Endothelial cell of umbilical vein (primary cell): ENCODE results near the gene EIF2S2. TPM values are rescaled to one million over a fixed set of nuclear protein-coding genes. Genes with fewer than 3 reads are reported as not detected.
A peak's percentile ranks its signal among the peaks of the same experiment; 100 is the strongest.

Experiments
- BruUV-seq: library from RNA; stranded (reverse); fragments of 400-500 nt; replicated peaks from 2 replicates; lab custom pipeline; 2021; lab: Mats Ljungman, UMichigan
- CTCF ChIA-PET: fragments of 300-600, 350-600 bp; sonication (Branson Sonifier 250); formaldehyde crosslinking; loops from one replicate; lab custom pipeline; 2021; ENCODE audit warnings: antibody characterized with exemption, inconsistent platforms; lab: Charles Lee
- POLR2A ChIA-PET: fragments of 300-600, 350-600 bp; sonication (Branson Sonifier 250); formaldehyde crosslinking; loops from one replicate; lab custom pipeline; 2021; ENCODE audit warnings: antibody characterized with exemption, inconsistent platforms; lab: Charles Lee
- DNase-seq: peaks from one replicate; pipeline ENCODE4 v3.0.0-alpha.2; 2011; ENCODE audit warnings: low read depth, low spot score
- FAIRE-seq: peaks from 2 replicates; lab custom pipeline; 2011; peaks lifted over from hg19 to GRCh38; lab: Jason Lieb, UNC
- H2AFZ ChIP-seq: 2 replicates; pipeline ENCODE4 v1.6.0; 2012; ENCODE audit warnings: low read depth, low read length, control low read depth, inconsistent platforms
- H3K27ac ChIP-seq: 2 replicates; pipeline ENCODE4 v1.5.1; 2011; ENCODE audit warnings: low read depth, mild to moderate bottlenecking, control low read depth, low read length, moderate library complexity; ENCODE audit not compliant: insufficient read depth
- H3K27me3 ChIP-seq, 2 experiments: 2 replicates each; pipeline versions ENCODE4 v1.6.0 to v1.6.1; 2011; ENCODE audit warnings: low read length in 2 of 2, mixed read lengths in 1 of 2; ENCODE audit not compliant: control insufficient read depth in 2 of 2, insufficient read depth in 2 of 2
- H3K36me3 ChIP-seq, 2 experiments: 2 replicates in 1 of 2; 3 replicates in 1 of 2; pipeline ENCODE4 v1.5.1; 2011; ENCODE audit warnings: low read length in 2 of 2, mild to moderate bottlenecking in 1 of 2, moderate library complexity in 1 of 2; ENCODE audit not compliant: control insufficient read depth in 2 of 2, insufficient read depth in 2 of 2; ENCODE audit errors: extremely low read depth in 1 of 2
- H3K4me1 ChIP-seq: 3 replicates; pipeline ENCODE4 v1.5.1; 2011; ENCODE audit warnings: mild to moderate bottlenecking, low read length; ENCODE audit not compliant: control insufficient read depth, insufficient read depth; ENCODE audit errors: extremely low read depth
- H3K4me2 ChIP-seq: 2 replicates; pipeline ENCODE4 v1.6.1; 2011; ENCODE audit warnings: low read length, control low read depth, mixed read lengths; ENCODE audit not compliant: insufficient read depth
- H3K4me3 ChIP-seq, 3 experiments: fragments of 200-600 bp in 1 of 3; sonication (generic), shearing (Covaris generic) in 1 of 3; replicated peaks in 1 of 3; 2 replicates each; pipeline ENCODE4 v1.5.1; 2011 to 2016; ENCODE audit warnings: control low read depth in 3 of 3, low read length in 3 of 3, mild to moderate bottlenecking in 2 of 3, inconsistent platforms in 1 of 3, low read depth in 1 of 3, moderate library complexity in 1 of 3; ENCODE audit not compliant: insufficient read depth in 1 of 3
- H3K79me2 ChIP-seq: 2 replicates; pipeline ENCODE4 v1.6.0; 2012; ENCODE audit warnings: low read length, inconsistent platforms; ENCODE audit not compliant: control insufficient read depth, insufficient read depth
- H3K9ac ChIP-seq: replicated peaks from 2 replicates; pipeline ENCODE3; 2011; ENCODE audit warnings: low read length, control low read depth; ENCODE audit not compliant: insufficient read depth; ENCODE audit errors: extremely low read depth
- H3K9me1 ChIP-seq: replicated peaks from 3 replicates; pipeline ENCODE4 v1.6.0; 2011; ENCODE audit warnings: mild to moderate bottlenecking, low read length; ENCODE audit not compliant: control insufficient read depth, insufficient read depth; ENCODE audit errors: extremely low read depth
- H3K9me3 ChIP-seq: replicated peaks from 2 replicates; pipeline ENCODE4 v1.5.1; 2012; ENCODE audit warnings: low read length, inconsistent platforms; ENCODE audit not compliant: control insufficient read depth, insufficient read depth
- H4K20me1 ChIP-seq: replicated peaks from 2 replicates; pipeline ENCODE3; 2011; ENCODE audit warnings: mild to moderate bottlenecking, low read length; ENCODE audit not compliant: control insufficient read depth, insufficient read depth; ENCODE audit errors: extremely low read depth
- CTCF ChIP-seq, 2 donors: IDR thresholded peaks; 1 replicate in 1 of 2; 2 replicates in 1 of 2; pipeline ENCODE4 v1.5.1; 2011; ENCODE audit warnings: low read length in 2 of 2, mild to moderate bottlenecking in 2 of 2, moderate library complexity in 2 of 2, control low read depth in 1 of 2, inconsistent platforms in 1 of 2, low read depth in 1 of 2; ENCODE audit not compliant: insufficient read depth in 1 of 2; ENCODE audit errors: extremely low read depth in 1 of 2
- EZH2 ChIP-seq: IDR thresholded peaks from 2 replicates; pipeline ENCODE4 v1.6.1; 2012; ENCODE audit warnings: borderline replicate concordance, low read depth, mild to moderate bottlenecking, moderate library complexity, low read length, inconsistent platforms; ENCODE audit not compliant: severe bottlenecking
- FOS ChIP-seq: IDR thresholded peaks from 2 replicates; pipeline ENCODE4 v1.6.1; 2011; ENCODE audit warnings: mild to moderate bottlenecking, low read length, moderate library complexity, borderline replicate concordance; ENCODE audit not compliant: insufficient read depth
- GATA2 ChIP-seq: IDR thresholded peaks from 2 replicates; pipeline ENCODE4 v1.7.0; 2011; ENCODE audit warnings: low read depth, mild to moderate bottlenecking, moderate library complexity, mixed read lengths, low read length; ENCODE audit not compliant: insufficient read length, insufficient read depth
- JUN ChIP-seq: IDR thresholded peaks from 2 replicates; pipeline ENCODE4 v1.6.1; 2011; ENCODE audit warnings: borderline replicate concordance, low read depth; ENCODE audit not compliant: insufficient read length, insufficient read depth
- MAX ChIP-seq: IDR thresholded peaks from 2 replicates; pipeline ENCODE4 v1.6.1; 2011; ENCODE audit not compliant: insufficient read depth, insufficient read length
- MYC ChIP-seq: IDR thresholded peaks from one replicate; pipeline ENCODE4 v1.6.1; 2011; ENCODE audit warnings: mild to moderate bottlenecking, low read depth, low read length
- POLR2A ChIP-seq: IDR thresholded peaks from 2 replicates; pipeline ENCODE4 v1.6.1; 2012; ENCODE audit warnings: low read depth, mild to moderate bottlenecking, control low read depth, low read length
- POLR2AphosphoS5 ChIP-seq: IDR thresholded peaks from 2 replicates; pipeline ENCODE4 v1.6.1; 2012; ENCODE audit warnings: low read depth, mild to moderate bottlenecking, control low read depth, low read length, moderate library complexity; ENCODE audit not compliant: insufficient read depth
- dilution Hi-C: fragments of 300-500 bp; cut with MboI; formaldehyde crosslinking; loops from one replicate; pipeline ENCODE4 v1.15.0; 2019; ENCODE audit warnings: low sequenced_read_pairs; ENCODE audit not compliant: extremely low pct_ligation_motif_present
- intact Hi-C: fragments of 100-400 bp; cut with micrococcal nuclease; formaldehyde crosslinking; loops from one replicate; pipeline ENCODE4 v1.10.0; 2022
- polyA plus RNA-seq, 4 experiments: library from polyadenylated mRNA; depleted of rRNA in 3 of 4; stranded (reverse) in 3 of 4; unstranded in 1 of 4; fragments of >200 nt; gene quantifications; 2 replicates each; pipeline versions ENCODE4 v1.2.1 to v1.2.3, GENCODE V29; 2011 to 2012; ENCODE audit warnings: missing spikeins in 1 of 4
- total RNA-seq: library from RNA; stranded (reverse); gene quantifications from 2 replicates; pipeline ENCODE4 v1.2.3, GENCODE V29; 2021

The EIF2S2 gene
- total and polyA plus RNA-seq, 2 donors (not counting 3 experiments of a cell fraction or from before 2014, with no cell fraction given): 38.8 to 99.3 TPM

- dilution Hi-C loops: no loop called here
These were observed 22.2 kb downstream of the EIF2S2 start for GRCh38 chr20:34089655-34090345.

More at GRCh38 chr20:34089655-34090345, 22.2 kb downstream of the EIF2S2 start:
- CTCF ChIA-PET: no interaction called here
- no peaks in the 10 kb centered on the region for H3K9me1 ChIP-seq
- BruUV-seq: TSS peak; percentile 68
- H3K4me1 ChIP-seq: no peaks in the 10 kb centered on the region
- intact Hi-C loops: no loop called here
- H3K4me2 ChIP-seq: no peak overlapping the region
- no peak for FAIRE-seq
- no peak overlapping the region for H3K4me3 ChIP-seq
- H4K20me1 ChIP-seq: no peaks in the 10 kb centered on the region
- no peak overlapping the region for H3K27ac ChIP-seq
- no peak overlapping the region for H3K9ac ChIP-seq
- TF ChIP-seq FOS: no peak
- no peak for TF ChIP-seq MYC
- TF ChIP-seq EZH2: no peak
- TF ChIP-seq POLR2A: peak; percentile 20
- no peak for TF ChIP-seq JUN
- no peak for TF ChIP-seq GATA2
- no peak for TF ChIP-seq MAX
- TF ChIP-seq CTCF (IDR thresholded peaks at IDR 0.05; ENCODE audit: extremely low read depth in 1 of 2, insufficient read depth in 1 of 2, low read depth in 1 of 2, low read length in 2 of 2): no peak
- peak; percentile 21 for TF ChIP-seq POLR2AphosphoS5
- no peaks in the 10 kb centered on the region for H3K27me3 ChIP-seq
- POLR2A ChIA-PET: no interaction called here
- no peak for DNase-seq
- H3K9me3 ChIP-seq: no peaks in the 10 kb centered on the region
- peaks cover 40 to 52% of the 10 kb centered on the region in 2 experiments for H3K36me3 ChIP-seq
- peaks cover 12% of the 10 kb centered on the region for H3K79me2 ChIP-seq
- H2AFZ ChIP-seq: no peak overlapping the region
